Hepatocyte (in vitro differentiated cells): ENCODE results near the gene SMARCD3. TPM values are rescaled to one million over a fixed set of nuclear protein-coding genes. Genes with fewer than 3 reads are reported as not detected.

ENCODE experiments used
- DNase-seq: peaks from one replicate; pipeline ENCODE4 v3.0.0-alpha.2; 2016; ENCODE audit warnings: low spot score
- H2AFZ ChIP-seq: fragments of 200-600 bp; sonication (generic); 2 replicates; pipeline ENCODE4 v1.6.0; 2016; ENCODE audit warnings: antibody characterized with exemption, mild to moderate bottlenecking
- H3K27ac ChIP-seq: fragments of 200-600 bp; sonication (generic); 2 replicates; pipeline ENCODE4 v1.5.1; 2016; ENCODE audit warnings: mild to moderate bottlenecking
- H3K27me3 ChIP-seq: fragments of 200-600 bp; sonication (generic); 2 replicates; pipeline ENCODE4 v1.6.1; 2016
- H3K36me3 ChIP-seq: fragments of 200-600 bp; sonication (generic); replicated peaks from 2 replicates; pipeline ENCODE4 v1.5.1; 2016; ENCODE audit warnings: low read depth; ENCODE audit not compliant: insufficient read depth
- H3K4me1 ChIP-seq: fragments of 200-600 bp; sonication (generic); 2 replicates; pipeline ENCODE4 v1.5.1; 2016; ENCODE audit warnings: mild to moderate bottlenecking, moderate library complexity; ENCODE audit not compliant: insufficient read depth
- H3K4me2 ChIP-seq: fragments of 200-600 bp; sonication (generic); 2 replicates; pipeline ENCODE4 v1.6.0; 2016
- H3K4me3 ChIP-seq: fragments of 200-600 bp; sonication (generic); 2 replicates; pipeline ENCODE4 v1.5.1; 2016; ENCODE audit warnings: mild to moderate bottlenecking
- H3K79me2 ChIP-seq: fragments of 200-600 bp; sonication (generic); 2 replicates; pipeline ENCODE4 v1.6.0; 2017; ENCODE audit warnings: mild to moderate bottlenecking
- H3K9me2 ChIP-seq: fragments of 200-600 bp; sonication (generic); replicated peaks from 2 replicates; pipeline ENCODE4 v1.6.0; 2017; ENCODE audit warnings: mild to moderate bottlenecking; ENCODE audit not compliant: insufficient read depth
- H3K9me3 ChIP-seq: fragments of 200-600 bp; sonication (generic); 2 replicates; pipeline ENCODE4 v1.5.1; 2016; ENCODE audit warnings: low read depth, mild to moderate bottlenecking
- H4K20me1 ChIP-seq: fragments of 200-600 bp; sonication (generic); 2 replicates; pipeline ENCODE4 v1.6.0; 2016; ENCODE audit warnings: mild to moderate bottlenecking; ENCODE audit not compliant: insufficient read depth, poor library complexity, severe bottlenecking
- EZH2 ChIP-seq: fragments of 200-600 bp; sonication (generic); IDR thresholded peaks from 2 replicates; pipeline ENCODE4 v1.6.1; 2016; ENCODE audit warnings: antibody characterized with exemption, mild to moderate bottlenecking, borderline replicate concordance
- EZH2phosphoT487 ChIP-seq: fragments of 200-600 bp; sonication (generic); IDR thresholded peaks from one replicate; pipeline ENCODE4 v1.6.1; 2018; ENCODE audit warnings: antibody characterized with exemption, mild to moderate bottlenecking, low read depth, moderate library complexity; ENCODE audit not compliant: unreplicated experiment, severe bottlenecking
- WGBS: methylation state at CpG from one replicate; pipeline ENCODE4 v1.1.6; 2016; ENCODE audit warnings: low lambda C conversion rate; ENCODE audit errors: missing lambda C conversion rate; 5-methylcytosine and 5-hydroxymethylcytosine counted together
- polyA plus RNA-seq: library from polyadenylated mRNA; unstranded; fragments of >200 nt; fragmentation: Nextera tagmentation; extraction: Ambion mirVana; gene quantifications from 2 replicates; pipeline ENCODE4 v1.2.1, GENCODE V29; 2016
- total RNA-seq: library from RNA; depleted of rRNA; stranded (reverse); fragments of >200 nt; gene quantifications from 2 replicates; pipeline ENCODE4 v1.2.3, GENCODE V29; 2014
- TF ChIP-seq, protein P1 (sequence below): fragments of 200-600 bp; sonication (generic); IDR thresholded peaks from 2 replicates; pipeline ENCODE4 v1.5.1; 2016; ENCODE audit warnings: antibody characterized with exemption, mild to moderate bottlenecking; ENCODE audit not compliant: poor library complexity

The SMARCD3 gene
- total and polyA plus RNA-seq, 2 experiments from 2014 or later, result 42.4 to 73.1 TPM

DNA sequence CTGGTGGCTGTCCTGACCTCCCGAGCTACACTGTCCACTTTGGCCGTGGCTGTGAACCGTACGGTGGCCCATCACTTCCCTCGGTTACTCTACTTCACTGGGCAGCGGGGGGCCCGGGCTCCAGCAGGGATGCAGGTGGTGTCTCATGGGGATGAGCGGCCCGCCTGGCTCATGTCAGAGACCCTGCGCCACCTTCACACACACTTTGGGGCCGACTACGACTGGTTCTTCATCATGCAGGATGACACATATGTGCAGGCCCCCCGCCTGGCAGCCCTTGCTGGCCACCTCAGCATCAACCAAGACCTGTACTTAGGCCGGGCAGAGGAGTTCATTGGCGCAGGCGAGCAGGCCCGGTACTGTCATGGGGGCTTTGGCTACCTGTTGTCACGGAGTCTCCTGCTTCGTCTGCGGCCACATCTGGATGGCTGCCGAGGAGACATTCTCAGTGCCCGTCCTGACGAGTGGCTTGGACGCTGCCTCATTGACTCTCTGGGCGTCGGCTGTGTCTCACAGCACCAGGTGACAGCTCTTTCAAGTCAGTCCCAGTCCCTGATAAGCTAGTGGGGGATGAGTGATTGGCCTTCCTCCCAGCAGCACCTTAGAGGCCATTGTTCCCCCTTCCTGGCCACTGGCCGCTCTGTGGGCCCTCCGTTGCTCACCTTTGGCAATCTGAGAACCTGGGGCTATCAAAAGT, 13.3 kb downstream of the SMARCD3 start:
- Histone ChIP-seq H3K4me3 (no peak overlapping the region), H3K79me2 (peaks cover 56% of the 10 kb centered on the region), H3K9me2 (no peaks in the 10 kb centered on the region), H3K27ac (no peak overlapping the region), H3K36me3 (no peaks in the 10 kb centered on the region), H3K4me2 (no peak overlapping the region), H3K27me3 (no peaks in the 10 kb centered on the region), H3K9me3 (no peaks in the 10 kb centered on the region), H3K4me1 (peaks cover 8% of the 10 kb centered on the region), H2AFZ (no peak overlapping the region), H4K20me1 (peaks cover 34% of the 10 kb centered on the region)
- TF ChIP-seq, protein P1, sequence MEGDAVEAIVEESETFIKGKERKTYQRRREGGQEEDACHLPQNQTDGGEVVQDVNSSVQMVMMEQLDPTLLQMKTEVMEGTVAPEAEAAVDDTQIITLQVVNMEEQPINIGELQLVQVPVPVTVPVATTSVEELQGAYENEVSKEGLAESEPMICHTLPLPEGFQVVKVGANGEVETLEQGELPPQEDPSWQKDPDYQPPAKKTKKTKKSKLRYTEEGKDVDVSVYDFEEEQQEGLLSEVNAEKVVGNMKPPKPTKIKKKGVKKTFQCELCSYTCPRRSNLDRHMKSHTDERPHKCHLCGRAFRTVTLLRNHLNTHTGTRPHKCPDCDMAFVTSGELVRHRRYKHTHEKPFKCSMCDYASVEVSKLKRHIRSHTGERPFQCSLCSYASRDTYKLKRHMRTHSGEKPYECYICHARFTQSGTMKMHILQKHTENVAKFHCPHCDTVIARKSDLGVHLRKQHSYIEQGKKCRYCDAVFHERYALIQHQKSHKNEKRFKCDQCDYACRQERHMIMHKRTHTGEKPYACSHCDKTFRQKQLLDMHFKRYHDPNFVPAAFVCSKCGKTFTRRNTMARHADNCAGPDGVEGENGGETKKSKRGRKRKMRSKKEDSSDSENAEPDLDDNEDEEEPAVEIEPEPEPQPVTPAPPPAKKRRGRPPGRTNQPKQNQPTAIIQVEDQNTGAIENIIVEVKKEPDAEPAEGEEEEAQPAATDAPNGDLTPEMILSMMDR, result no peak
- TF ChIP-seq EZH2, result no peak
- TF ChIP-seq EZH2phosphoT487, result no peak
- no peak for DNase-seq
- WGBS, result 94% methylated on average over 28 of the region's 28 CpGs

DNA sequence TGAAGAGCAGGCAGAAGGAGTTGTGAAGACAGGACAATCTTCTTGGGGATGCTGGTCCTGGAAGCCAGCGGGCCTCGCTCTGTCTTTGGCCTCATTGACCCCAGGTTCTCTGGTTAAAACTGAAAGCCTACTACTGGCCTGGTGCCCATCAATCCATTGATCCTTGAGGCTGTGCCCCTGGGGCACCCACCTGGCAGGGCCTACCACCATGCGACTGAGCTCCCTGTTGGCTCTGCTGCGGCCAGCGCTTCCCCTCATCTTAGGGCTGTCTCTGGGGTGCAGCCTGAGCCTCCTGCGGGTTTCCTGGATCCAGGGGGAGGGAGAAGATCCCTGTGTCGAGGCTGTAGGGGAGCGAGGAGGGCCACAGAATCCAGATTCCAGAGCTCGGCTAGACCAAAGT, 14.7 kb downstream of the SMARCD3 start:
- no peak overlapping the region for H3K27ac ChIP-seq
- H3K36me3 ChIP-seq, result no peaks in the 10 kb centered on the region
- WGBS, result 93% methylated on average over 9 of the region's 9 CpGs
- no peak overlapping the region for H2AFZ ChIP-seq
- H4K20me1 ChIP-seq, result peaks cover 31% of the 10 kb centered on the region
- peaks cover 53% of the 10 kb centered on the region for H3K79me2 ChIP-seq
- no peak for DNase-seq
- H3K4me1 ChIP-seq, result peaks cover 8% of the 10 kb centered on the region
- TF ChIP-seq EZH2 (no peak), EZH2phosphoT487 (no peak)
- TF ChIP-seq, protein P1, result no peak
- no peaks in the 10 kb centered on the region for H3K27me3 ChIP-seq
- H3K4me2 ChIP-seq, result peak overlapping the region; percentile 90
- no peak overlapping the region for H3K4me3 ChIP-seq
- no peaks in the 10 kb centered on the region for H3K9me3 ChIP-seq
- no peaks in the 10 kb centered on the region for H3K9me2 ChIP-seq

DNA sequence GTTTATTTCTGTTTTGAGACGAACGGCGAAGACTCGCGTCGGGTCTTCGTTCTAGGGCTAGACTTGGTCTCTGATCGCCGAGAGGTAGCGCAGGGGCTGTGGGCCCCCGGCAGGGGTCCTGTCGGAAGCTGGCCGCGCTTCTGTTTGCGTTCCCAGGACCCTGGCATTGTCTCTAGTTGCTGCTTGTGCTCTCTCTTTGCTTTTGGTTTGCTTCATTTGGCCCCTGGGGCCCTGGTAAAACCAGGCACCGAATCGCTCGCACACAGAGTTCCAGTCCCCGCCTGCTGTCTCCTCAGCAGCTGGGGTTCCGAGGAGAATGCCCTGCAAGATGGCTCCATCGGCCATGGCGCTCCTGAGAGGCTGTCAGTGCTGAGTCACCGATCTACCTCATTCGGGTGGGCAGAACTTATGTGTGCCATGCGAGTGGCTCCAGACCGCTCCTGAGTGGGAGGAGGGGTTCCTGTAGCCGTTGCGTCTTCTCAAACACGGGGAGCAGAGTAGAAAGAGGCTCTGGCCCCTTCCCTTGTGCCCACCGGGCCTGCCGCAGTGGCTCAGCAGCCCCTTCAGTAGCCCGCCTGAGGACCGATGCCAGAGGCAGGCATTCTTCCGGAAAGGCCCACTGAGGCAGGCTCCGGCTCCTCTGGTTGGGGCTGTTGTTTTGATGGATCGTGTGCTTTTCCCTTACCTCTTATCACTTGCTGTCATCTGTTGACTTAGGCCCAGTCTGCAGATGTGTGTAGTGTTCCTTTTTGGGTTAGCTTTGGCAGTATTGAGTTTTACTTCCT, 15.4 kb downstream of the SMARCD3 start:
- peaks cover 31% of the 10 kb centered on the region for H4K20me1 ChIP-seq

More for the DNA sequence above, 15.4 kb downstream of the SMARCD3 start:
- Histone ChIP-seq H3K4me3 (peak overlapping the region; percentile 82), H3K79me2 (peaks cover 50% of the 10 kb centered on the region), H2AFZ (peak overlapping the region; percentile 35), H3K4me1 (peaks cover 14% of the 10 kb centered on the region), H3K9me3 (no peaks in the 10 kb centered on the region), H3K27ac (peak overlapping the region; percentile 82), H3K27me3 (no peaks in the 10 kb centered on the region), H3K36me3 (no peaks in the 10 kb centered on the region), H3K9me2 (no peaks in the 10 kb centered on the region), H3K4me2 (peak overlapping the region; percentile 90)
- peak; percentile 80 for DNase-seq
- WGBS, result 11% methylated on average over 36 of the region's 36 CpGs
- TF ChIP-seq EZH2 (no peak), EZH2phosphoT487 (no peak)
- TF ChIP-seq, protein P1, result no peak
